Hepatocyte (in vitro differentiated cells): ENCODE data around the gene LTK. TPM values are rescaled to one million over a fixed set of nuclear protein-coding genes. Genes with fewer than 3 reads are reported as not detected.
A peak's percentile ranks its signal among the peaks of the same experiment; 100 is the strongest.

ENCODE experiments used
- DNase-seq: peaks from one replicate; pipeline ENCODE4 v3.0.0-alpha.2; 2016; ENCODE audit warnings: low spot score
- H2AFZ ChIP-seq: fragments of 200-600 bp; sonication (generic); 2 replicates; pipeline ENCODE4 v1.6.0; 2016; ENCODE audit warnings: antibody characterized with exemption, mild to moderate bottlenecking
- H3K27ac ChIP-seq: fragments of 200-600 bp; sonication (generic); 2 replicates; pipeline ENCODE4 v1.5.1; 2016; ENCODE audit warnings: mild to moderate bottlenecking
- H3K27me3 ChIP-seq: fragments of 200-600 bp; sonication (generic); 2 replicates; pipeline ENCODE4 v1.6.1; 2016
- H3K36me3 ChIP-seq: fragments of 200-600 bp; sonication (generic); replicated peaks from 2 replicates; pipeline ENCODE4 v1.5.1; 2016; ENCODE audit warnings: low read depth; ENCODE audit not compliant: insufficient read depth
- H3K4me1 ChIP-seq: fragments of 200-600 bp; sonication (generic); 2 replicates; pipeline ENCODE4 v1.5.1; 2016; ENCODE audit warnings: mild to moderate bottlenecking, moderate library complexity; ENCODE audit not compliant: insufficient read depth
- H3K4me2 ChIP-seq: fragments of 200-600 bp; sonication (generic); 2 replicates; pipeline ENCODE4 v1.6.0; 2016
- H3K4me3 ChIP-seq: fragments of 200-600 bp; sonication (generic); 2 replicates; pipeline ENCODE4 v1.5.1; 2016; ENCODE audit warnings: mild to moderate bottlenecking
- H3K79me2 ChIP-seq: fragments of 200-600 bp; sonication (generic); 2 replicates; pipeline ENCODE4 v1.6.0; 2017; ENCODE audit warnings: mild to moderate bottlenecking
- H3K9me2 ChIP-seq: fragments of 200-600 bp; sonication (generic); replicated peaks from 2 replicates; pipeline ENCODE4 v1.6.0; 2017; ENCODE audit warnings: mild to moderate bottlenecking; ENCODE audit not compliant: insufficient read depth
- H3K9me3 ChIP-seq: fragments of 200-600 bp; sonication (generic); 2 replicates; pipeline ENCODE4 v1.5.1; 2016; ENCODE audit warnings: low read depth, mild to moderate bottlenecking
- H4K20me1 ChIP-seq: fragments of 200-600 bp; sonication (generic); 2 replicates; pipeline ENCODE4 v1.6.0; 2016; ENCODE audit warnings: mild to moderate bottlenecking; ENCODE audit not compliant: insufficient read depth, poor library complexity, severe bottlenecking
- EZH2 ChIP-seq: fragments of 200-600 bp; sonication (generic); IDR thresholded peaks from 2 replicates; pipeline ENCODE4 v1.6.1; 2016; ENCODE audit warnings: antibody characterized with exemption, mild to moderate bottlenecking, borderline replicate concordance
- EZH2phosphoT487 ChIP-seq: fragments of 200-600 bp; sonication (generic); IDR thresholded peaks from one replicate; pipeline ENCODE4 v1.6.1; 2018; ENCODE audit warnings: antibody characterized with exemption, mild to moderate bottlenecking, low read depth, moderate library complexity; ENCODE audit not compliant: unreplicated experiment, severe bottlenecking
- WGBS: methylation state at CpG from one replicate; pipeline ENCODE4 v1.1.6; 2016; ENCODE audit warnings: low lambda C conversion rate; ENCODE audit errors: missing lambda C conversion rate; 5-methylcytosine and 5-hydroxymethylcytosine counted together
- polyA plus RNA-seq: library from polyadenylated mRNA; unstranded; fragments of >200 nt; fragmentation: Nextera tagmentation; extraction: Ambion mirVana; gene quantifications from 2 replicates; pipeline ENCODE4 v1.2.1, GENCODE V29; 2016
- total RNA-seq: library from RNA; depleted of rRNA; stranded (reverse); fragments of >200 nt; gene quantifications from 2 replicates; pipeline ENCODE4 v1.2.3, GENCODE V29; 2014
- TF ChIP-seq, protein P1 (sequence below): fragments of 200-600 bp; sonication (generic); IDR thresholded peaks from 2 replicates; pipeline ENCODE4 v1.5.1; 2016; ENCODE audit warnings: antibody characterized with exemption, mild to moderate bottlenecking; ENCODE audit not compliant: poor library complexity

Gene LTK
- total and polyA plus RNA-seq, 2 experiments from 2014 or later, result 0.83 to 1.2 TPM

GRCh38 chr15:41492597-41493204, 20.9 kb downstream of the LTK start:
- Histone ChIP-seq H3K9me2 (no peaks in the 10 kb centered on the region), H3K4me1 (peaks cover 19% of the 10 kb centered on the region), H3K36me3 (no peaks in the 10 kb centered on the region), H3K27me3 (peaks cover 22% of the 10 kb centered on the region), H3K4me2 (peak overlapping the region; percentile 90), H3K9me3 (no peaks in the 10 kb centered on the region), H3K27ac (peak overlapping the region; percentile 96), H4K20me1 (no peaks in the 10 kb centered on the region), H3K4me3 (peak overlapping the region; percentile 22), H2AFZ (peak overlapping the region; percentile 69), H3K79me2 (peaks cover 9% of the 10 kb centered on the region)
- no peak for TF ChIP-seq EZH2
- TF ChIP-seq, protein P1, sequence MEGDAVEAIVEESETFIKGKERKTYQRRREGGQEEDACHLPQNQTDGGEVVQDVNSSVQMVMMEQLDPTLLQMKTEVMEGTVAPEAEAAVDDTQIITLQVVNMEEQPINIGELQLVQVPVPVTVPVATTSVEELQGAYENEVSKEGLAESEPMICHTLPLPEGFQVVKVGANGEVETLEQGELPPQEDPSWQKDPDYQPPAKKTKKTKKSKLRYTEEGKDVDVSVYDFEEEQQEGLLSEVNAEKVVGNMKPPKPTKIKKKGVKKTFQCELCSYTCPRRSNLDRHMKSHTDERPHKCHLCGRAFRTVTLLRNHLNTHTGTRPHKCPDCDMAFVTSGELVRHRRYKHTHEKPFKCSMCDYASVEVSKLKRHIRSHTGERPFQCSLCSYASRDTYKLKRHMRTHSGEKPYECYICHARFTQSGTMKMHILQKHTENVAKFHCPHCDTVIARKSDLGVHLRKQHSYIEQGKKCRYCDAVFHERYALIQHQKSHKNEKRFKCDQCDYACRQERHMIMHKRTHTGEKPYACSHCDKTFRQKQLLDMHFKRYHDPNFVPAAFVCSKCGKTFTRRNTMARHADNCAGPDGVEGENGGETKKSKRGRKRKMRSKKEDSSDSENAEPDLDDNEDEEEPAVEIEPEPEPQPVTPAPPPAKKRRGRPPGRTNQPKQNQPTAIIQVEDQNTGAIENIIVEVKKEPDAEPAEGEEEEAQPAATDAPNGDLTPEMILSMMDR, result no peak
- 8% methylated on average over 15 of the region's 15 CpGs for WGBS
- DNase-seq, result no peak

DNA sequence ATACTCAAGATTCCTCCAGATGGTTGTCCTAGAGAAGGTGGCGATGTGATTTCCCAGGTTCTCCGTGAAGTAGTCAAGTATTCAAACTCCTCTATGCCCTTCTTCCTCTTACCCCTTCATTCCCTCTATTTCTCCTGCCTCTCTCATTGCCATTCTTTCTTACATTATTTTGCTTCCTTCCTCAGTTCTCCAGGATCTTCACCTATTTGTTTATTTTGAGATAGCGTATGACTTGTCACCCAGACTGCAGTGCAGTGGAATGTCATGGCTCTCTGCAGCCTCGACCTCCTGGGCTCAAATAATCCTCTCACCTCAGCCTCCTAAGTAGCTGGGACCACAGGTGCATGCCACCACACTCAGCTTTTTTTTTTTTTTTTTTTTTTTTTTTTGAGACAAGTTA, 21.7 kb downstream of the LTK start:
- Histone ChIP-seq H2AFZ (no peak overlapping the region), H3K27ac (no peak overlapping the region)

DNA sequence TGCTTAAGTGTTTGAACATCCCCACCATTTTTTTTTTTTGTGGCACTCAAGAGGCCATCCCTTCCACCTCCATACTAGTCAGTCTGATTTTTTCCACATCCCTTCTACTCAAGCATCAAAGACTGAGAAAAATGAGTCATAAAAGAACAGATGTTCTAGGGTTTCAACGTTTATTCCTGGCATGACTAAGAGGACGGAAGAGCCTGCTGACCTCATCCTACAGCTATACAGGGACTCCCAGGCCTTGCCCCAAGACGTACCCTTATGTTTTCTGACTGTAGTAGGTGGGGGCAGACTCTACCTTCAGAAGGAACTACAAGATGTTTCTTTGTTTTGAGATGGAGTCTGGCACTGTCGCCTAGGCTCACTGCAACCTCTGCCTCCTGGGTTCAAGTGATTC, 23.3 kb downstream of the LTK start:
- H3K9me2 ChIP-seq, result no peaks in the 10 kb centered on the region
- TF ChIP-seq EZH2 (no peak), EZH2phosphoT487 (no peak)
- TF ChIP-seq, protein P1, result no peak
- H4K20me1 ChIP-seq, result no peaks in the 10 kb centered on the region
- WGBS, result 43% methylated on average over 4 of the region's 4 CpGs
- peak; percentile 71 for DNase-seq
- H3K9me3 ChIP-seq, result no peaks in the 10 kb centered on the region
- H3K4me2 ChIP-seq, result no peak overlapping the region
- peaks cover 12% of the 10 kb centered on the region for H3K27me3 ChIP-seq
- H3K4me3 ChIP-seq, result no peak overlapping the region
- peak overlapping the region; percentile 51 for H3K27ac ChIP-seq
- H3K79me2 ChIP-seq, result no peaks in the 10 kb centered on the region
- no peak overlapping the region for H2AFZ ChIP-seq
- no peaks in the 10 kb centered on the region for H3K36me3 ChIP-seq
- H3K4me1 ChIP-seq, result peaks cover 12% of the 10 kb centered on the region

More for the DNA sequence above, 21.7 kb downstream of the LTK start:
- Histone ChIP-seq H3K36me3 (no peaks in the 10 kb centered on the region), H3K27me3 (peaks cover 19% of the 10 kb centered on the region), H3K4me1 (peaks cover 19% of the 10 kb centered on the region), H4K20me1 (no peaks in the 10 kb centered on the region), H3K9me3 (no peaks in the 10 kb centered on the region), H3K4me2 (no peak overlapping the region), H3K79me2 (peaks cover 1% of the 10 kb centered on the region), H3K4me3 (no peak overlapping the region), H3K9me2 (no peaks in the 10 kb centered on the region)
- no peak for DNase-seq
- 88% methylated on average over 4 of the region's 4 CpGs for WGBS
- TF ChIP-seq EZH2, result no peak
- TF ChIP-seq, protein P1, result no peak
- TF ChIP-seq EZH2phosphoT487, result no peak

DNA sequence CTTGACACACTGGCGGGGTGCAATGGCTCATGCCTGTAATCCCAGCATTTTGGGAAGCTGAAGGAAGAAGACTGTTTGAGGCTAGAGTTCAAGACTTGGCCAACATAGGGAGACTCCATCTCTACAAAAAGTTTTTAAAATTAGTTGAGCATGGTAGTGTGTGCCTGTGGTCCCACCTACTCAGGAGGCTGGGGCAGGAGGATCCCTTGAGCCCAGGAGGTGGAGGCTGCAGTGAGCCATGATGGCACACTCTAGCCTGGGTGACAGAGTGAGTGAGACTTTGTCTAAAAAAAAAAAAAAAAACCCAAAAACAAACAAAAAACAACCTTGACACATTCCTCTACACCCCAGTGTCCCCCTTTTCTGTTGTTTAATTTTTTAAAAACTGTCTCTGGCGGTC, 24.0 kb downstream of the LTK start:
- no peaks in the 10 kb centered on the region for H4K20me1 ChIP-seq
- no peak overlapping the region for H3K4me2 ChIP-seq
- H3K36me3 ChIP-seq, result no peaks in the 10 kb centered on the region
- no peaks in the 10 kb centered on the region for H3K9me2 ChIP-seq
- no peak overlapping the region for H2AFZ ChIP-seq
- no peak overlapping the region for H3K4me3 ChIP-seq
- no peaks in the 10 kb centered on the region for H3K9me3 ChIP-seq
- DNase-seq, result no peak
- TF ChIP-seq EZH2phosphoT487 (no peak), EZH2 (no peak)
- TF ChIP-seq, protein P1, result no peak
- H3K27ac ChIP-seq, result peak overlapping the region; percentile 50
- peaks cover 12% of the 10 kb centered on the region for H3K4me1 ChIP-seq
- H3K27me3 ChIP-seq, result peaks cover 6% of the 10 kb centered on the region
- WGBS, result 97% methylated on average over 2 of the region's 2 CpGs
- no peaks in the 10 kb centered on the region for H3K79me2 ChIP-seq
